ENCODE data around the gene RIBC2.

Gene RIBC2

DNA sequence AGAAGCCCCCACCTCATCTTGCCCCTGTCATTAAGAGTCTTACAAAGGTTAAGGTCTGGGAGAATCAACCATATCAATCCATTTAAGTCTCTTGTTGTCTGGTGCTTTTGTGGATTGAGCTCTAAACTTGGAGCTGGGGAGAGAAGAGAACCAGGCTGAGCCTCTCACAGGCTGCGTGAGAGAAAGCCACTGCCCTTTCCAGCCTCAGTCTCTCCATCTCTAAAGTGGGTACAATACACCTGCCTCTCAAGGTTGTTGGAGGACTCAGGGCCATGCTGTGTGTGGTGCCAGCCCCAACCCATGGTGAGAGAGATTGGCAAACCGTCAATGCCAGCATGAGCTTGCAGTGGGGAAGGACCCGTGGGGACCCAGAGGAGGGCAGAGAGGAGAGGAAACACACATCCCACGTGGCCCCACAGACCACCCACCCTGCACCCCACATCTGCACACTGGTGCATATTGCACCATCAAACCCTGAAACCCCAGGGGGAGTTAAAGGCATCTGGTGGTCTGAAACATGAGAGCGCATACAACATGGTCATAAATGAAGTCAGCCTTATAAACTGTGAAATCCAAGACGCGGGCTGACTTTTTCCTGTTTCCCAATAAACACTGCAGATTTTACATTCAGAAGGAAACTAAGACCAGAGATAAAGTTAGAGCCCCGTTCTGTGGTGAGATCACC is 61.7 kb downstream of the RIBC2 start:
- DNase-seq = no peak

GRCh38 chr22:45475851-45476514 is 62.5 kb downstream of the RIBC2 start:
- no peak for DNase-seq

- no peak for DNase-seq
These were observed 63.3 kb downstream of the RIBC2 start for GRCh38 chr22:45476814-45477213.

DNA sequence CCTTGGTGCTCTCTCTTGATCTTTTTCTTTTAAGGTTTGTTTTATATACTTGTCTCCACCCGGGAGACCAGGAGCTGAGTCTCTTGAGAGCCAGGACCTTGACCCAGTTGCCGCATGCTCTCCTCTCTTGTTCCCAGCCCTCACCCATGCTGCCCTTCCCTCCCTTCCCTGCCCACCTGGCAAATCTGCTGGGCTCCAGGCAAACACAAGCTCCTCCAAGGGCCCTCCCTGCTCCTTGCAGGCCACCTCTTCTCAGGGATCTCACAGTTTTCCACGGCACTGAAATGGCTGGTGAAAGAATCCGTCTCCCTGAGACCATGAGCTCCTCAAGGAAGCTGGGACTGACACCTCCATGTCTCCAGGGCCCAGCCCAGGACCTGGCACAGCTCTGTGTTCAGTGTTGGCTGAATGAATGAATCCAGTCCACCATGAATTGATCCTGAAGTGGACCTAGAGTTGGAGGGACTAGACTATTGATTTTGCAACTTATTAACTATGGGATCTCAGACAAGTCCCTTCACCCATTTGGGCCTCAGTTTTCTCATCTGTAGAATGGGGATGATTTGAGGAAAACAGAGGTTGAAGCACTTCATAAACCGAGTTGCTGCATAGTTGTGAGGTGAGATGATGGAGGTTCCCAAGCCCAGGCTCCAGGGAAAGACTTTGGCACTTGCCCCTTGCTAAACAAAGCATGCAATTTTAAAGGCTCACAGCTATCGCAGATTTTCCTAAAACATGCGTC is 64.0 kb downstream of the RIBC2 start:
- no peak for DNase-seq

DNA sequence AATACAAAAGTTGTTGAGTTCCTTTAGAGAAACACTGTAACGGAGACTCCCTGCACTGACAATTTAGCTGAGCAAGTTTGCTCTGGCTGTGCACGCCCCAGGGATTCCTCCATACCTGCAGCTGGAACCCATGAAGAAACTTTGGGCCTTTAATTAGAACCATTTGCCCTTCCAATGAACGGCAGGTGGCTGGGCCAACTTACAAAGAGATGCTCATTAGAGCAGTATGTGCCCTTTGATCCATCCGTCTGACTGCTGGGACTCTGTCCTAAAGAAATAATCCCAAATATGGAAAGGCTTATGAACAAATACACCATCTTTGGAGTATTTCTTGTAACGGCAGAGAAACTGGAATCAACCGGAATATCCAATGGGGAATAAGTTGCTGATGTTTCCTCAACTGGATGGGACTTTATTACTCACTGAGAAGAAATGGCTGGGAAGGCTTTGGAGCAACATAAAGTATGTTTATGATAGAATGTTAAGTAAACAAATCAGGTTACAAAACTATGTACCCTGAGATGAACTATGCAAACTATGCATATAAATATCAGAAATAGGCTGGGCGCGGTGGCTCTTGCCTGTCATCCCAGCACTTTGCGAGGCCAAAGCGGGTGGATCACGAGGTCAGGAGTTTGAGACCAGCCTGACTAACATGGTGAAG is 64.7 kb downstream of the RIBC2 start:
- no peak for DNase-seq

DNA sequence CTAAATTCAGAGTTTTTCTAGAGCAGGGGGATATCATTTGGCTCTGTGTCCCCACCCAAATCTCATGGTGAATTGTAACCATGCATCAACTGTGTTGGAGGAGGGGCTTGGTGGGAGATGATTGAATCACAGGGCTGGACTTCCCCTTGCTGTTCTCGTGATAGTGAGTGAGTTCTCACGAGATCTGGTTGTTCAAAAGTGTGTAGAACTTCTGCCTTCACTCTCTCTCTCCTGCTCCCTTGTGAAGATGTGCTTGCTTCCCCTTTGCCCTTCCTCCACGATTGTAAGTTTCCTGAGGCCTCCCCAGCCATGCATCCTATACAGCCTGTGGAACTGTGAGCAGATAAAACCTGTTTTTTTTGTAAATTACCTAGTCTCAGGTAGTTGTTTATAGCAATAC is 67.2 kb downstream of the RIBC2 start:
- DNase-seq = no peak

- DNase-seq = no peak
These were observed 68.2 kb downstream of the RIBC2 start for GRCh38 chr22:45481661-45482060.

Data from NCI-H1105 treated with DMSO at 0.1 percent for 48 hours (cell line).